Mucosa of stomach (tissue), 1 donor: ENCODE data around the gene DIABLO.

Experiments
- H3K27me3 ChIP-seq: one replicate; pipeline ENCODE4 v1.7.0; 2013; ENCODE audit warnings: mild to moderate bottlenecking, low read length; ENCODE audit not compliant: control insufficient read depth, insufficient read depth
- H3K36me3 ChIP-seq: one replicate; pipeline ENCODE4 v1.7.0; 2013; ENCODE audit warnings: low read length; ENCODE audit not compliant: control insufficient read depth, insufficient read depth
- H3K4me1 ChIP-seq: one replicate; pipeline ENCODE4 v1.7.0; 2013; ENCODE audit warnings: mild to moderate bottlenecking, low read length; ENCODE audit not compliant: control insufficient read depth, insufficient read depth
- H3K4me3 ChIP-seq: one replicate; pipeline ENCODE4 v1.7.0; 2013; ENCODE audit warnings: low read length
- H3K9ac ChIP-seq: one replicate; pipeline ENCODE4 v1.7.0; 2013; ENCODE audit warnings: mild to moderate bottlenecking, low read length, moderate library complexity
- H3K9me3 ChIP-seq: one replicate; pipeline ENCODE4 v1.7.0; 2013; ENCODE audit warnings: mild to moderate bottlenecking, low read length, moderate library complexity; ENCODE audit not compliant: control insufficient read depth
- donor health status: Pancreatic carcinoma.

Gene DIABLO

GRCh38 chr12:122197612-122197966 is 28.3 kb downstream of the DIABLO start:
- peaks cover 9% of the 10 kb centered on the region for H3K4me1 ChIP-seq
- no peaks in the 10 kb centered on the region for H3K36me3 ChIP-seq
- H3K9me3 ChIP-seq: no peaks in the 10 kb centered on the region
- H3K27me3 ChIP-seq: peaks cover 27% of the 10 kb centered on the region
- H3K9ac ChIP-seq: no peak overlapping the region
- H3K4me3 ChIP-seq: no peak overlapping the region

DNA sequence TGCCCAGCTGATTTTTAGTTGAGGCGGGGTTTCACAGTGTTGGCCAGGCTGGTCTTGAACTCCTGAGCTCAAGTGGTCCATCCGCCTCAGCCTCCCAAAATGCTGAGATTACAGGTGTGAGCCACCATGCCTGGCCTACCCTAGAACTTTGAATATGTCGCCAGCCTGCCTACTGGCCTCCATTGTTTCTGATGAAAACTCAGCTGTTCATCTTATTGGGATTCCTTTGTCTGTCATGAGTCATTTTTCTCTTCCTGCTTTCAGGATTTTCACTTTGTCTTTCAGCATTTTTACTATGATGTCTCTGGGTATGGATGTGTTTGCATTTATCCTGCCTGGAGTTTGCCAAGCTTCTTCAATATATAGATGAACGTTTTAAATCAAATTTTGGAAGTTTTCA is 30.4 kb downstream of the DIABLO start:
- Histone ChIP-seq H3K4me3 (no peak overlapping the region), H3K9ac (no peak overlapping the region), H3K36me3 (no peaks in the 10 kb centered on the region), H3K4me1 (peaks cover 3% of the 10 kb centered on the region), H3K9me3 (no peaks in the 10 kb centered on the region), H3K27me3 (peaks cover 6% of the 10 kb centered on the region)

GRCh38 chr12:122194804-122195203 is 31.0 kb downstream of the DIABLO start:
- H3K27me3 ChIP-seq: peaks cover under 1% of the 10 kb centered on the region
- H3K4me1 ChIP-seq: no peaks in the 10 kb centered on the region
- no peak overlapping the region for H3K9ac ChIP-seq
- no peaks in the 10 kb centered on the region for H3K36me3 ChIP-seq
- no peak overlapping the region for H3K4me3 ChIP-seq
- H3K9me3 ChIP-seq: no peaks in the 10 kb centered on the region

- H3K4me1 ChIP-seq: no peaks in the 10 kb centered on the region
- no peaks in the 10 kb centered on the region for H3K27me3 ChIP-seq
- no peaks in the 10 kb centered on the region for H3K36me3 ChIP-seq
- no peaks in the 10 kb centered on the region for H3K9me3 ChIP-seq
- no peak overlapping the region for H3K9ac ChIP-seq
- H3K4me3 ChIP-seq: no peak overlapping the region
Observed at GRCh38 chr12:122192441-122192840, 33.4 kb downstream of the DIABLO start.

DNA sequence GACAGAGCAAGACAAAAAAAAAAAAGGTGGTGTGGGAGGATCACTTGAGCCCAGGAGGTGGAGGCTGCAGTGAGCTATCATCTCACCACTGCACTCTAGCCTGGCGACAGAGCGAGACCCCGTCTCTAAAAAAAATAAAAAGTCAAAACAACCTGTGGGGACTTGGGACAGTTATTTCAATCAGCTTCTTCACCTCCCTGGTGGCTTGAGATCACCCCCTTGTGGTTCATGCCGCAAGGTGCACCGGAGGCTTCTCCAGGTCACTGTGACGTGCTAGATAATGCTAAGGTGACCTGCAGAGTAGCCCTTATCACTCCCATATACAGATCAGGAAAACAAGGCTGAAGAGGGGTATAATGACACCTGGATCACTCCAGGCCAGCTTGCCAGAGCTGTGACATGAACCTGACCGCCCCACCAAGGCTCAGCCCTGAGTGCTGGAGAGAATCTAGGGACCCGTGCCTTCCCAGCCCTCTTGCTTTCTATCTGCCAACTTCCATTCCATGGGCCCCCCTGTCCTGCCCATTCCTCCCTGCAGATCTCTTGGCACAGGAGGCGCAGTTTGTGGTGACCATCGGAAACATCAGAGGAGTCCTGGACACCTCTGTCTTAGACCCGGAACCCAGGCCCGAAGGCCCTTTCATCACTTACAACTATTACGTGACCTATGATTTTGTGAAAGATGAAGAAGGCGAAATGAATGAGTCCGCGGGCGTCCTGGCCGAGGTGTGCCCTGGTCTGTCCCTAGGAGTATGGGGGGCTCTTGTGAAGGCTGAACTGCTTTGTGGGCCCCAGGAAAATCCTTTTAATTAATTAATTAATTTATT is 34.8 kb downstream of the DIABLO start:
- H3K9me3 ChIP-seq: no peaks in the 10 kb centered on the region
- no peak overlapping the region for H3K9ac ChIP-seq
- H3K4me1 ChIP-seq: no peaks in the 10 kb centered on the region
- no peak overlapping the region for H3K4me3 ChIP-seq
- H3K36me3 ChIP-seq: no peaks in the 10 kb centered on the region
- no peaks in the 10 kb centered on the region for H3K27me3 ChIP-seq

- H3K27me3 ChIP-seq: no peaks in the 10 kb centered on the region
- no peak overlapping the region for H3K9ac ChIP-seq
- H3K9me3 ChIP-seq: no peaks in the 10 kb centered on the region
- no peaks in the 10 kb centered on the region for H3K36me3 ChIP-seq
- no peak overlapping the region for H3K4me3 ChIP-seq
- H3K4me1 ChIP-seq: no peaks in the 10 kb centered on the region
Observed at GRCh38 chr12:122189626-122190475, 36.0 kb downstream of the DIABLO start.

GRCh38 chr12:122187466-122187865 is 38.4 kb downstream of the DIABLO start:
- no peaks in the 10 kb centered on the region for H3K36me3 ChIP-seq
- peaks cover 5% of the 10 kb centered on the region for H3K4me1 ChIP-seq
- peaks cover 8% of the 10 kb centered on the region for H3K27me3 ChIP-seq
- H3K9me3 ChIP-seq: no peaks in the 10 kb centered on the region
- no peak overlapping the region for H3K4me3 ChIP-seq
- H3K9ac ChIP-seq: no peak overlapping the region

GRCh38 chr12:122185494-122186082 is 40.3 kb downstream of the DIABLO start:
- H3K36me3 ChIP-seq: no peaks in the 10 kb centered on the region
- H3K4me1 ChIP-seq: peaks cover 5% of the 10 kb centered on the region
- H3K27me3 ChIP-seq: peaks cover 8% of the 10 kb centered on the region
- H3K4me3 ChIP-seq: no peak overlapping the region
- H3K9ac ChIP-seq: no peak overlapping the region
- H3K9me3 ChIP-seq: no peaks in the 10 kb centered on the region

GRCh38 chr12:122185079-122185478 is 40.8 kb downstream of the DIABLO start:
- peaks cover 8% of the 10 kb centered on the region for H3K27me3 ChIP-seq
- H3K9ac ChIP-seq: no peak overlapping the region
- peaks cover 5% of the 10 kb centered on the region for H3K4me1 ChIP-seq
- no peak overlapping the region for H3K4me3 ChIP-seq
- no peaks in the 10 kb centered on the region for H3K36me3 ChIP-seq
- H3K9me3 ChIP-seq: no peaks in the 10 kb centered on the region

DNA sequence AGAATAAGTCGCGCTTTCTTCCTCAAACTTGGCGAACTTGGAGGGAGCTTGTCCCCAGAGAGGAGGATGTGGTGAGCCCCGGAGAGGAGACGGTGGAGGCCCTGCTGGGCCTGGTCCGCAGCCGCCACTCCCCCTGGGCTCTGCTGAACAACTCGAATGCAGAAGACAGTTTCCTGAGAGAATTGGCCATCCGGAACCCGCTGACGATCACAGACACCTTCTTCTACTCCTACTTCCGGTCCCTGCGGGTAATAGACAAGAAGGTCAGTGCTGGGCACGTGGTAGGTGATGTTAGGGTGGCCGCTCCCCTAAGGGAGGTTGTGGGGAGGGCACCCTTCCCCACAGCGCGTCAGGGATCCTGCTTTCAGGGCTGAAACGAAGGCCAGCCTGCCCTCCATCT is 41.3 kb downstream of the DIABLO start:
- H3K9me3 ChIP-seq: no peaks in the 10 kb centered on the region
- no peak overlapping the region for H3K9ac ChIP-seq
- H3K4me3 ChIP-seq: no peak overlapping the region
- H3K27me3 ChIP-seq: peaks cover 8% of the 10 kb centered on the region
- no peaks in the 10 kb centered on the region for H3K36me3 ChIP-seq
- H3K4me1 ChIP-seq: peaks cover 5% of the 10 kb centered on the region

- no peak overlapping the region for H3K4me3 ChIP-seq
- no peaks in the 10 kb centered on the region for H3K36me3 ChIP-seq
- H3K9ac ChIP-seq: peak overlapping the region; percentile 57
Observed at GRCh38 chr12:122183588-122183940, 42.3 kb downstream of the DIABLO start.

More at GRCh38 chr12:122183588-122183940, 42.3 kb downstream of the DIABLO start:
- no peaks in the 10 kb centered on the region for H3K9me3 ChIP-seq
- H3K4me1 ChIP-seq: peaks cover 5% of the 10 kb centered on the region
- H3K27me3 ChIP-seq: peaks cover 8% of the 10 kb centered on the region
